Measurements from ENCODE around the gene AGO3.

AGO3 gene

DNA sequence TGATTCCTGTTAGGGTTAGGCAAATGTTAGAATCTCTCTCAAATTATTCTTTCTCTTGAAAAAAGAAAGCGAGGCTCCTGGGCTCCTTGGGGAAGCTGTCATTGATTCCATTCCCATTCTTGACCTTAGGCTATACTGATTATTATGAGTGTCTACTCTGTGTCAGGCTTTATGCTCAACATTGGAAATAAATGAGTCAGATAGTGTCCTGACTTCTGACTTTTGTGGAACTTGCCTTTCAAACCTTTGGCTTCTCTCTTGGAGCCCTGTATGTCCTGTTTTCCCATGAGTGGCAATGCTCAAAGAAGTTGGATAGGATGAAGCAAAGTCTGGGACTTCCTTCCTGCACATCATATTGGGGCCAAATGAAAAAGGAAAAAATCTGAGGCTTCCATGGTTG, 36.2 kb upstream of the AGO3 start:
- TF ChIP-seq, protein P1, sequence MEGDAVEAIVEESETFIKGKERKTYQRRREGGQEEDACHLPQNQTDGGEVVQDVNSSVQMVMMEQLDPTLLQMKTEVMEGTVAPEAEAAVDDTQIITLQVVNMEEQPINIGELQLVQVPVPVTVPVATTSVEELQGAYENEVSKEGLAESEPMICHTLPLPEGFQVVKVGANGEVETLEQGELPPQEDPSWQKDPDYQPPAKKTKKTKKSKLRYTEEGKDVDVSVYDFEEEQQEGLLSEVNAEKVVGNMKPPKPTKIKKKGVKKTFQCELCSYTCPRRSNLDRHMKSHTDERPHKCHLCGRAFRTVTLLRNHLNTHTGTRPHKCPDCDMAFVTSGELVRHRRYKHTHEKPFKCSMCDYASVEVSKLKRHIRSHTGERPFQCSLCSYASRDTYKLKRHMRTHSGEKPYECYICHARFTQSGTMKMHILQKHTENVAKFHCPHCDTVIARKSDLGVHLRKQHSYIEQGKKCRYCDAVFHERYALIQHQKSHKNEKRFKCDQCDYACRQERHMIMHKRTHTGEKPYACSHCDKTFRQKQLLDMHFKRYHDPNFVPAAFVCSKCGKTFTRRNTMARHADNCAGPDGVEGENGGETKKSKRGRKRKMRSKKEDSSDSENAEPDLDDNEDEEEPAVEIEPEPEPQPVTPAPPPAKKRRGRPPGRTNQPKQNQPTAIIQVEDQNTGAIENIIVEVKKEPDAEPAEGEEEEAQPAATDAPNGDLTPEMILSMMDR (IDR thresholded peaks at IDR 0.05; ENCODE audit: insufficient read depth, low read depth, low read length, missing control alignments), result no peak
- no peak overlapping the region for H3K4me3 ChIP-seq (ENCODE audit: low read length)
- no peak for DNase-seq (ENCODE audit: low read depth)

DNA sequence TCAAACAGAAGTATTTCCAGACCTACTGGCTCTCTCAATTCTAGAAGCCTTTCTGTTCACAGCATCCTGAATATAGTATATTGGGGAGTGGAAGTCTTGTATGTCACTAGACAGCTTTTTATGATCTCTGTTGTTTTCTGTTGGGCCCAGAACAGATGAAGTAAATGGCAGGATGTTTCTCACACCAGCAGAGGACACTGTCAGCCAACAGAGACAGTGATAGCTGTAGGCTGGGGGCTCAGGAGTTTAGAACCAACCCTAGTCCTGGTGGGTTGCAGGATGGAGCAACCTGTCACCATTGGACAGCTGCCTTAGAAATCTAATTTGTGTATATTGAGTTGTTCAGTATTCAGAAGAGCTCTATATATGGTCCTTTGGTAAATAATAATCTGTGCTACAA, 31.0 kb upstream of the AGO3 start:
- TF ChIP-seq, protein P1 (IDR thresholded peaks at IDR 0.05; ENCODE audit: insufficient read depth, low read depth, low read length, missing control alignments), result no peak
- no peak for DNase-seq (ENCODE audit: low read depth)

DNA sequence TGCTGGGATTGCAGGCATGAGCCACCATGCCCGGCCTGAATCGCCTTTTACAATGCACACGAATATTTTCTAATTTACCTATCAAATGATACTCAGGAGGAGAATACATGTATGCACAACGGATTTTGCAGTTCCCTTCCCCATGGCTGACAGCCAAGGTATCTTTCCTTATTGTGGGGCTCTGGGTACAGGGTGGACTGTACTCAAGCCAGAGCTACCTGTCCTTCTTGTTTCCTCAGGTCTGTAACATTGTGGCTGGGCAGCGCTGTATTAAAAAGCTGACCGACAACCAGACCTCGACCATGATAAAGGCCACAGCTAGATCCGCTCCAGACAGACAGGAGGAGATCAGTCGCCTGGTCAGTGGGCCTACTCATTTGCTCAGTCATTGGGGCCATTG, 29.7 kb upstream of the AGO3 start:
- TF ChIP-seq, protein P1 (IDR thresholded peaks at IDR 0.05; ENCODE audit: insufficient read depth, low read depth, low read length, missing control alignments), result no peak
- DNase-seq (ENCODE audit: low read depth), result no peak
- H3K4me3 ChIP-seq (ENCODE audit: low read length), result no peak overlapping the region

More for the DNA sequence above, 31.0 kb upstream of the AGO3 start:
- H3K4me3 ChIP-seq (ENCODE audit: low read length), result no peak overlapping the region

DNA sequence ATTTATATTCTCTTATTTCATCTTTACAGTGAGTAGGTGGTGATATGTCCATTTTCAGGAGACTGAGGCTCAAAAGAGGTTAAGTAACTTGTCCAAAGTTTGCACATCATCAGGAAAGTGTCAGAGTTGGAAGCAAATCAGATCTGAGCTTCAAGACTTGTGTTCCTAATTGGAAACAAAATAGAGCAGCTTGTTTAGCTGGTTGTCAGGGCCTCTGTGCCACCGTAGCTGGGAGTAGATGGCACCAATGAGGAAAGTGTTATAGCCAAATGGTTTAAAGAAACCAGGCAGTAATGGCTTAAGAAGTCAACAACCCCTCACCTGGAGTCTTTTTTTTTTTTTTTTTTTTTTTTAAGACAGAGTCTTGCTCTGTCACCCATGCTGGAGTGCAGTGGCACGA, 28.2 kb upstream of the AGO3 start:
- TF ChIP-seq, protein P1 (IDR thresholded peaks at IDR 0.05; ENCODE audit: insufficient read depth, low read depth, low read length, missing control alignments), result no peak
- H3K4me3 ChIP-seq (ENCODE audit: low read length), result no peak overlapping the region
- DNase-seq (ENCODE audit: low read depth), result no peak

DNA sequence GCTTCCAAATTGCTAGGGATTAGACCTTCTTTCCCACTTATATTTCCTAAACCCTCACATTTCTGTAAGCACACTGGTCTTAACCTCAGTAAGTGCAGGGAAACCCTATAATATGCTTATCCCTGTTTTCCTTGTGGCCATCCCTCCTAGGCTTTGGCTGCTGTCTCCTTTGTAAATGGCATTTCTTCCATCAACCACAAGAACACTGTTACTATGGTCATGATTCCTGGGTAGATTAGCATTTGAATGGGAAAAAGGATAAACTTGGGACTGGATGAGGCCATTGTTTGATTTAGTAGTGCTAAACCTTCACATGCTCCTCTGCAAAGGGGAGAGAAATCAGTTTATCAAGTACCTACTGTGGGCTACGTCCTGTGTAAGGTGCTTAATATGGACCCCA, 16.2 kb upstream of the AGO3 start:
- TF ChIP-seq, protein P1 (IDR thresholded peaks at IDR 0.05; ENCODE audit: insufficient read depth, low read depth, low read length, missing control alignments), result no peak
- no peak for DNase-seq (ENCODE audit: low read depth)

DNA sequence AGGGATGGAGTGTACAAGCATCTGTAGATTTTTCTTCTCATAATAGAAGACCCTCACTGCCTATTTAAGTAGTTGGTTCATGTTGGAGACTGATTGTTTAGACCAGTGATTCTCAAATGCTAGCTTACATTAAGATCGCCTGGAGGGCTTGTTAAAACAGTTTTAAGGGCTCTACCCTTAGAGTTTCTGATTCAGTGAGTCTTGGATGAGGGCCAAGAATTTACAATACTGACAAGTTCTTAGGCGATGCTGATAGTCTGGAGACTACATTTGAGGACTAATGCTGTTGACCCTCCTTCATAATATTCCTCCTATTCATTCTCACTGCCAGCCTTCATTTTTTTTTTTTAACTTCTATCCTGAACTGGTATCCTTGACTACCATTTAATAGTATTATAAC, 15.2 kb upstream of the AGO3 start:
- DNase-seq (ENCODE audit: low read depth), result peak; percentile 37
- TF ChIP-seq, protein P1 (IDR thresholded peaks at IDR 0.05; ENCODE audit: insufficient read depth, low read depth, low read length, missing control alignments), result no peak
- no peak overlapping the region for H3K4me3 ChIP-seq (ENCODE audit: low read length)

More for the DNA sequence above, 16.2 kb upstream of the AGO3 start:
- no peak overlapping the region for H3K4me3 ChIP-seq (ENCODE audit: low read length)

DNA sequence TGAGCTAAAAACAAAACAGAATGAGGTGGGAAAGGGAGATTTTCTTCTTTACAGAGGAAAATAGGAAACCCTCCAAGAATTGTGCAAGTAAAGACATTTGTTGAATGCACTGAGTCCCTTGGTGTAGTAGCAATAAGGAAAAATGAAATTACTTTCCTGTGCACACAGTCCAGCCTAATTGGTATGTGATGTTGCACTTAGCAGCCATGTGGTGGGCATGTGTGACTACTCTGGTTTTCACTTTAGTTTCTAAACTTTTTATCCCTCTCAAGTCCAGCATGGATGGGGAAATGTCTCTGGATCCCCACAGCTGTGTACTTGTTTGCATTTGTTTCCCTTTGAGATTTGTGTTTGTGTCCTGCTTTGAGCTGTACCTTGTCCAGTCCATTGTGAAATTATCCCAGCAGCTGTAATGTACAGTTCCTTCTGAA, 7.1 kb upstream of the AGO3 start:
- no peak overlapping the region for H3K4me3 ChIP-seq (ENCODE audit: low read length)
- TF ChIP-seq, protein P1 (IDR thresholded peaks at IDR 0.05; ENCODE audit: insufficient read depth, low read depth, low read length, missing control alignments), result no peak
- DNase-seq (ENCODE audit: low read depth), result no peak

Data from epithelial cell of esophagus (primary cell).